ENCODE results near the gene MARVELD1.
"Not testable (repeated sequence)": the region's sequence is repeated elsewhere in the genome, so short reads cannot be mapped to it uniquely, and the experiment has no call there.

Gene MARVELD1

DNA sequence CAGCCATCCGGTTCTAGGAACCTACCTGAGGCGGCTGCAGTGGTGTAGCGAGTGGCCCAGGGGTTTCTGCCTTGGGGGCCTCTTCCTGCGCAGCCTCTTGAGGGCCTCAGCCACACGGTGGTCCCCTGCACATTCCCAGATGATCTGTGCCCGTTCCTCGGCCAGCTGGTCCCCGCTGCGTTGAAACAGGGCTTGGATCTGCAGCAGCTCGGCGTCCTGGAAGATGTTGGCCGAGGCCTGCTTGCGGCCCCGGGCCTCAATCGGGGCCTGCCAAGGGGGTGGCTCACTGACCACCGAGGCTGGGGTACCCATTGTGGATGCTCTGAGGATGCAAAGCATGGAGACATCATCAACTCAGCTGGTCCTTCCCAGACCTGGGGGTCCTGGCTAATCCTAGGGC, 33.9 kb upstream of the MARVELD1 start:
- Histone ChIP-seq H3K27ac (no peak overlapping the region), H3K4me3 (no peak overlapping the region), H3K4me1 (peaks cover 18 to 66% (median 23%) of the 10 kb centered on the region in 10 experiments), H4K20me1 (peaks cover 0 to 93% (median 0%) of the 10 kb centered on the region in 11 experiments; a peak in 8 of 22 replicates), H3K27me3 (no peaks in the 10 kb centered on the region), H3K9ac (no peak overlapping the region), H3K36me3 (peaks cover 0 to 63% (median 15%) of the 10 kb centered on the region in 11 experiments; a peak in 19 of 22 replicates), H3K4me2 (no peak overlapping the region), H3K9me3 (replicated peaks in 1 of 11) (no peaks in the 10 kb centered on the region)
- TF ChIP-seq Cebpa-rat (IDR thresholded peaks at IDR 0.05): no peak

DNA sequence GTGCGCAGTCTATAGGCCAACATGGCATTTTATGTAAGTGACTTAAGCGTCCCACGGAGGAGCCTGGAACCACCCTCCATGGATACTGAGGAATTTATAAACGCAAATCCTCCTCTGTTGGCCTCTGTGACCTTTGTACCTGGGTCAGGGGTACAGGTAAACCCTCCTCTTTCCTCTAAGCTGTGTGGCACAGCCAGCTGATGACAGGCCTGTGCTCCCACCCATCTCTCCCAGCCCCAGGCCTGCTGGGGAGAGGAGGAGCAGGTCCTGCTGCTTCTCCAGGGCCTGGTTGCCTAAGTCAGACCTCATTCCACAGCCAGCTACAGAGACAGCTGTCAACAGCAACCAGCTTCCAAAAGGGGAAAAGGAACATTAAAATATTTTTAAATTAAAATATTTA, 31.5 kb upstream of the MARVELD1 start:
- Histone ChIP-seq H3K27me3 (no peaks in the 10 kb centered on the region), H3K9me3 (replicated peaks in 1 of 11) (no peaks in the 10 kb centered on the region), H3K27ac (no peak overlapping the region), H3K9ac (peak overlapping the region in 1 of 11 experiments; percentile 88; a peak in 2 of 22 replicates), H4K20me1 (peaks cover 0 to 91% (median 0%) of the 10 kb centered on the region in 11 experiments; a peak in 8 of 22 replicates), H3K4me1 (peaks cover 37 to 72% (median 42%) of the 10 kb centered on the region in 10 experiments), H3K4me2 (peak overlapping the region in 2 of 11 experiments; percentile 89 to 97; a peak in 4 of 22 replicates), H3K4me3 (no peak overlapping the region), H3K36me3 (peaks cover 0 to 41% (median 0%) of the 10 kb centered on the region in 11 experiments; a peak in 7 of 22 replicates)
- TF ChIP-seq Cebpa-rat (IDR thresholded peaks at IDR 0.05): no peak

DNA sequence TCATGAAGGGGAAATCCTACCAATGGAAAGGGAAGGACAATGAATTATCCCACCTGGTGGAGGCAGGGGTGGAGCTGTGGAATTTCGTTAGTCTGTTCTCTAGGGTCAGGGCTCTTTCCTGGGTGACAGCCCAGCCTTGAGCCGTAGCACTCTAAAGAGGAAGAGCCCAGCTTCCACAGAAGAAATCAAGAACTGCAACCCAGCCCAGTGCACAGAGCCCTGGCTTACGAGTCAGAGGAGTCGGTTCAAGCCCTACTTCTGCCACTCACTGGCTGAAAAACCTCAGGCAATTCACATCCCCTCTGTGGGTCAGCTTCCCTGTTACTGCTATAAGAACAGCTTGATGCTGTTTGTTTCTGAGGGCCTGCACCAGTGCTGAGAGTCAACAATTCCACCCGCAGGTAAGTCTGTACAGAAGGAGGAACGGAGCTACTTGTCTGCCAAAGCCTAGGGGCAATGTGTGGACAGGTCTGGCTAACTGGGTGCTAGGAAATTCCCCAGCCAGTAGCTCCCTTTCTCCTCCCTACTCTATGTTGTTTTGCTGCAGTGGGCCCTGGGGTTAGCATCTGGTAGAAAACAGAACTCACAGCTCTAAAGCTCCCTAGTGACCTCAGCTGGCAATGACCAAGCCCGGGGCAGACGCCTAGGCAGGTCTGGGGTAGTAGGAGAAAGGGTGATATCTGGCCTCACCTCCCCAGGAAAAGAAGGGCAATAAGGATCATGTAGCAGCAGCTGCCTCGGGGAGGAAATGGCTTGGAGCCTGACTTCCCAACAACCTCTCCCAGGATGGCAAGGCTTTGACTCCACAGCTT, 29.8 kb upstream of the MARVELD1 start:
- Histone ChIP-seq H3K27me3 (no peaks in the 10 kb centered on the region), H3K36me3 (peaks cover 0 to 24% (median 0%) of the 10 kb centered on the region in 11 experiments; a peak in 5 of 22 replicates), H3K9me3 (replicated peaks in 1 of 11) (no peaks in the 10 kb centered on the region), H4K20me1 (peaks cover 0 to 74% (median 0%) of the 10 kb centered on the region in 11 experiments; a peak in 8 of 22 replicates), H3K27ac (peak overlapping the region in 5 of 11 experiments; percentile 8 to 64 (median 50); a peak in 9 of 22 replicates), H3K4me1 (peaks cover 42 to 70% (median 50%) of the 10 kb centered on the region in 10 experiments), H3K9ac (peak overlapping the region in 5 of 11 experiments; percentile 5 to 88 (median 48); a peak in 6 of 22 replicates), H3K4me2 (peak overlapping the region in 10 of 11 experiments; percentile 30 to 98 (median 96); a peak in 18 of 22 replicates), H3K4me3 (peak overlapping the region in 3 of 10 experiments; percentile 72 to 79 (median 75); a peak in 5 of 20 replicates)
- no peak for TF ChIP-seq Cebpa-rat (IDR thresholded peaks at IDR 0.05)

DNA sequence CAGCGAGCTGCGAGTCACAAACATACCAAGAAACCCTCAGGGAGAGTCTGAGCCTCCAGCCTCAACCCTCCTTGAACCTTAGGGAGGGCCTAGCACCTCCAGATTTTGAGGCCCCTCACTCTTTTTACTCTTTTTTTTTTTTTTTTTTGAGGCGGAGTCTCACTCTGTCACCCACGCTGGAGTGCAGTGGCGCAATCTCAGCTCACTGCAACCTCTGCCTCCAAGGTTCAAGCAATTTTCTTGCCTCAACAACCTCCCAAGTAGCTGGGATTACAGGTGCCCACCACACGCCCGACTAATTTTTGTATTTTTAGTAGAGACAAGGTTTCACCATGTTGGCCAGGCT, 29.2 kb upstream of the MARVELD1 start:
- H3K27me3 ChIP-seq; H3K9me3 ChIP-seq (replicated peaks in 1 of 11): not testable (repeated sequence)
- Histone ChIP-seq H3K9ac (peak overlapping the region in 3 of 11 experiments; percentile 48 to 88 (median 85); a peak in 5 of 22 replicates), H4K20me1 (peaks cover 0 to 69% (median 0%) of the 10 kb centered on the region in 11 experiments; a peak in 8 of 22 replicates), H3K27ac (peak overlapping the region in 4 of 11 experiments; percentile 46 to 64 (median 51); a peak in 8 of 22 replicates), H3K36me3 (peaks cover 0 to 18% (median 0%) of the 10 kb centered on the region in 11 experiments; a peak in 5 of 22 replicates), H3K4me3 (peak overlapping the region in 3 of 10 experiments; percentile 72 to 79 (median 75); a peak in 6 of 20 replicates), H3K4me1 (peaks cover 42 to 76% (median 52%) of the 10 kb centered on the region in 10 experiments), H3K4me2 (peak overlapping the region in 10 of 11 experiments; percentile 30 to 98 (median 96); a peak in 21 of 22 replicates)

DNA sequence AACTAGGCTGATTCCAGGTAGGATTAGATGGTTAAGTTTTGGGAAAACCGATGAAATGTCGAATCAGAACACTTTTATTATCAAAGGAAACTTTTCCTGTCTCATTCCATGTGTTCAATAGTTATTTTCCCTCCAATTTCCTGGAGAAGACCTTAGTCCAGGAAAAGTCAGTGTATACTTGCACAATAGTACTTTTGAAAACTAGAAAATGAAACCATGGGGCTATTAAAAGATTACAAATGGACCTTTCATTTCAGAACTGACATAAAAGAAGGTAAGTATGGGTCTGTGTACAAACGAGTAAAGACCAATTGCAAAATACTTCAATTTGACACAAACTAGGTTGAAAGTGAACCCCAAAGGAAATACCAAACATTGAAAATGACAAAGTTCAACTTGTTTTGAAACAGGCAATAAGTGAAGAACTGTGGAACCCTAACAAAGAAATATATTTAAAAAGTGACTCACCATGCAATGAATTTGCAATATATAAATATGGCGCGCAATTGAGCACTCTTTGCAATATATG, 28.6 kb upstream of the MARVELD1 start:
- Histone ChIP-seq H3K9me3 (replicated peaks in 1 of 11) (no peaks in the 10 kb centered on the region), H3K4me2 (peak overlapping the region; percentile 47 to 98 (median 96); a peak in 20 of 22 replicates), H3K9ac (peak overlapping the region in 2 of 11 experiments; percentile 85 to 88; a peak in 4 of 22 replicates), H3K4me1 (peaks cover 42 to 82% (median 57%) of the 10 kb centered on the region in 10 experiments), H3K4me3 (peak overlapping the region in 3 of 10 experiments; percentile 72 to 79 (median 75); a peak in 7 of 20 replicates), H3K27me3 (no peaks in the 10 kb centered on the region), H4K20me1 (peaks cover 0 to 63% (median 0%) of the 10 kb centered on the region in 11 experiments; a peak in 7 of 22 replicates), H3K36me3 (peaks cover 0 to 12% (median 0%) of the 10 kb centered on the region in 11 experiments; a peak in 4 of 22 replicates), H3K27ac (peak overlapping the region in 2 of 11 experiments; percentile 50 to 52; a peak in 4 of 22 replicates)
- no peak for TF ChIP-seq Cebpa-rat (IDR thresholded peaks at IDR 0.05)

DNA sequence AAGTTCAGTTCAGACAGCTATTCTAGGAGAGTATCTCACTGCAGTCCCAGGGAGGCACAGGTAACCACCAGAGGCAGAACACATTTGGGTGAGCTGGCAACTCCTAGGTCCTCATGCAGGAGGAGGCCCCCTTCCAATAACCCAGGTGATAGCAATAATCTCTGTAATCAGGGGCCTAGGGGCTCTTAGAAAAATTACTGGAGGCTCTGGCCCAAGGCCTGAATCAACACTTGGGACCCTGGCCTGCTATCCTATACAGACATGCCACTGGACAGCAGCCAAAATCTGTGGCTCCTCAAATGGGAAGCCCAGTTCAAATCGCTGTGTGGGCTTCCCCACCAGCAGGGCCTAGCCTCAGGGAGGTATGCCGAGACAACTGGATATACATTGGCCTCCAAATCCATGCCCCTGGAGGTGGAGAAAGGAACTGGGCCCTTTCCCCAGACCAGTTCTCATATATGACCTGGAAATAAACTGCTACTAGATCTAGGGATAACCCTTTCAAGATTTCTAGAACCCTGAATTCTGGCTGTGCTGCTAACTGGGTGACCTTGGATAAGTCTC, 28.1 kb upstream of the MARVELD1 start:
- TF ChIP-seq Cebpa-rat (IDR thresholded peaks at IDR 0.05): no peak
- Histone ChIP-seq H3K9me3 (replicated peaks in 1 of 11) (no peaks in the 10 kb centered on the region), H3K36me3 (peaks cover 0 to 6% (median 0%) of the 10 kb centered on the region in 11 experiments; a peak in 3 of 22 replicates), H3K27me3 (no peaks in the 10 kb centered on the region), H3K4me2 (peak overlapping the region; percentile 86 to 98 (median 97); a peak in 20 of 22 replicates), H3K9ac (peak overlapping the region in 3 of 11 experiments; percentile 82 to 88 (median 85); a peak in 5 of 22 replicates), H3K4me3 (peak overlapping the region in 3 of 10 experiments; percentile 72 to 79 (median 75); a peak in 6 of 20 replicates), H3K4me1 (peaks cover 42 to 82% (median 58%) of the 10 kb centered on the region in 10 experiments), H3K27ac (peak overlapping the region in 1 of 11 experiments; percentile 22; a peak in 1 of 22 replicates), H4K20me1 (peaks cover 0 to 57% (median 0%) of the 10 kb centered on the region in 11 experiments; a peak in 7 of 22 replicates)

DNA sequence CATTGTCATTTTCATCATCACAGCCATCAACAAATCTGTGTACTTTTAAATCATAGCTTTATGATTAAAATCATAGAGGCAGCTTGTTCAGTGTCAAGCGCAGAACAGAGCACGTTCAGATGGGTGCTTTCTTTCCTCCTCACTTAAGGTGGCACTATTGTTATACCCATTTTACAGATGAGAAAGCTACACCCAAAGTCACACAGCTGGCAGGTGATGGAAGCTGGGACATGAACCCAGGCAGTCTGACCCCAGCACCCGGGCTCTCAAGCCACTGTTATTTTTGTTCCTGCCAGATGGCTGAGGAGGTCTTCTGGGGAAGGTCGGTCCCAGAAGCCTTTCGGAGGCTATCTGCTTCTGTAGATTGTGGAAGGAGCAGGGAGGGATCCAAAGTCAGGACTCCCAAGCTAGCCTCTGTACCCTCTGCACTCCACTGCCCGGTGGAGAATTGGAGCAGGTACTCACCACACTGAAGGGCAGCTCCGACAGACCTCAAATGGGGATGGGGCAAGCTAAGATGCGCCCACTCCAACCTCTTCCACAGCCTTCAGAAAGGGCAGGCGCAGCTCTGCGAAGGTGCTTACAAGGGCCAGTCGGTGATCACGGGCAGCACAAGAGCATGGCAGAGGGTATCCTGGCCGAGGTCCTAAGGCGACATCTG, 27.1 kb upstream of the MARVELD1 start:
- Histone ChIP-seq H3K9ac (peak overlapping the region; percentile 63 to 88 (median 80)), H3K9me3 (replicated peaks in 1 of 11) (no peaks in the 10 kb centered on the region), H4K20me1 (peaks cover 0 to 48% (median 0%) of the 10 kb centered on the region in 11 experiments; a peak in 7 of 22 replicates), H3K36me3 (peaks cover 0 to 3% (median 0%) of the 10 kb centered on the region in 11 experiments; a peak in 1 of 22 replicates), H3K4me1 (peaks cover 42 to 86% (median 58%) of the 10 kb centered on the region in 10 experiments), H3K4me2 (peak overlapping the region; percentile 86 to 98 (median 97)), H3K4me3 (peak overlapping the region; percentile 62 to 83 (median 72)), H3K27me3 (no peaks in the 10 kb centered on the region), H3K27ac (peak overlapping the region in 10 of 11 experiments; percentile 31 to 83 (median 62); a peak in 18 of 22 replicates)
- TF ChIP-seq Cebpa-rat (IDR thresholded peaks at IDR 0.05): no peak

Measured in BLaER1 treated with 17β-estradiol and CSF1 and Interleukin-3, amounts not matched to agents 10 nM and 100 nM (cell line).